ENCODE measurements around the gene SGPP2. TPM values are rescaled to one million over a fixed set of nuclear protein-coding genes. Genes with fewer than 3 reads are reported as not detected.

The SGPP2 gene
- total and polyA plus RNA-seq, 2 donors = 4.4 to 5.4 TPM

GRCh38 chr2:222423186-222423585 is 1.2 kb upstream of the SGPP2 start:
- H3K36me3 ChIP-seq (ENCODE audit: control insufficient read depth in 2 of 2, insufficient read depth in 2 of 2, low read length in 1 of 2) = no peaks in the 10 kb centered on the region
- no peak for DNase-seq (ENCODE audit: low read depth in 6 of 9, low spot score in 9 of 9)
- H3K27me3 ChIP-seq (ENCODE audit: control insufficient read depth in 2 of 2, insufficient read depth in 1 of 2, low read length in 1 of 2) = peaks cover 34 to 54% of the 10 kb centered on the region in 2 donors
- 67% methylated on average over 3 of the region's 3 CpGs for WGBS
- no peaks in the 10 kb centered on the region for H3K4me1 ChIP-seq (ENCODE audit: control insufficient read depth in 2 of 2, insufficient read depth in 2 of 2, low read length in 2 of 2)
- peaks cover 0 to 4% of the 10 kb centered on the region in 2 donors for H3K9me3 ChIP-seq (ENCODE audit: control insufficient read depth in 2 of 2, insufficient read depth in 1 of 2, low read length in 1 of 2)
- H3K27ac ChIP-seq (ENCODE audit: low read depth in 1 of 2, low read length in 1 of 2) = peak overlapping the region in 1 of 2 donors; percentile 2
- no peak overlapping the region for H3K4me3 ChIP-seq (ENCODE audit: low read length in 2 of 2)

GRCh38 chr2:222423632-222424275 is 589 bp upstream of the SGPP2 start:
- Histone ChIP-seq H3K4me3 (ENCODE audit: low read length in 2 of 2) (peak overlapping the region; percentile 24 to 35), H3K27me3 (ENCODE audit: control insufficient read depth in 2 of 2, insufficient read depth in 1 of 2, low read length in 1 of 2) (peaks cover 34 to 54% of the 10 kb centered on the region in 2 donors), H3K9me3 (ENCODE audit: control insufficient read depth in 2 of 2, insufficient read depth in 1 of 2, low read length in 1 of 2) (peaks cover 0 to 4% of the 10 kb centered on the region in 2 donors), H3K4me1 (ENCODE audit: control insufficient read depth in 2 of 2, insufficient read depth in 2 of 2, low read length in 2 of 2) (no peaks in the 10 kb centered on the region), H3K36me3 (ENCODE audit: control insufficient read depth in 2 of 2, insufficient read depth in 2 of 2, low read length in 1 of 2) (no peaks in the 10 kb centered on the region), H3K27ac (ENCODE audit: low read depth in 1 of 2, low read length in 1 of 2) (peak overlapping the region; percentile 36 to 57)
- WGBS = 16% methylated on average over 23 of the region's 23 CpGs
- peak in 2 of 9 donors; percentile 3 to 36 for DNase-seq (ENCODE audit: low read depth in 6 of 9, low spot score in 9 of 9)

GRCh38 chr2:222424729-222425671 is 657 bp downstream of the SGPP2 start:
- peaks cover 34 to 54% of the 10 kb centered on the region in 2 donors for H3K27me3 ChIP-seq (ENCODE audit: control insufficient read depth in 2 of 2, insufficient read depth in 1 of 2, low read length in 1 of 2)
- WGBS = 3% methylated on average over 74 of the region's 74 CpGs

GRCh38 chr2:222427646-222428301 is 3.4 kb downstream of the SGPP2 start:
- Histone ChIP-seq H3K27me3 (ENCODE audit: control insufficient read depth in 2 of 2, insufficient read depth in 1 of 2, low read length in 1 of 2) (peaks cover 32 to 41% of the 10 kb centered on the region in 2 donors), H3K36me3 (ENCODE audit: control insufficient read depth in 2 of 2, insufficient read depth in 2 of 2, low read length in 1 of 2) (no peaks in the 10 kb centered on the region), H3K4me3 (ENCODE audit: low read length in 2 of 2) (no peak overlapping the region), H3K9me3 (ENCODE audit: control insufficient read depth in 2 of 2, insufficient read depth in 1 of 2, low read length in 1 of 2) (peaks cover 0 to 4% of the 10 kb centered on the region in 2 donors), H3K4me1 (ENCODE audit: control insufficient read depth in 2 of 2, insufficient read depth in 2 of 2, low read length in 2 of 2) (no peaks in the 10 kb centered on the region), H3K27ac (ENCODE audit: low read depth in 1 of 2, low read length in 1 of 2) (no peak overlapping the region)
- no peak for DNase-seq (ENCODE audit: low read depth in 6 of 9, low spot score in 9 of 9)
- WGBS = 65% methylated on average over 3 of the region's 3 CpGs

More at GRCh38 chr2:222424729-222425671, 657 bp downstream of the SGPP2 start:
- DNase-seq (ENCODE audit: low read depth in 6 of 9, low spot score in 9 of 9) = no peak
- Histone ChIP-seq H3K4me3 (ENCODE audit: low read length in 2 of 2) (peak overlapping the region; percentile 18 to 35), H3K4me1 (ENCODE audit: control insufficient read depth in 2 of 2, insufficient read depth in 2 of 2, low read length in 2 of 2) (no peaks in the 10 kb centered on the region), H3K9me3 (ENCODE audit: control insufficient read depth in 2 of 2, insufficient read depth in 1 of 2, low read length in 1 of 2) (peaks cover 0 to 4% of the 10 kb centered on the region in 2 donors), H3K27ac (ENCODE audit: low read depth in 1 of 2, low read length in 1 of 2) (peak overlapping the region; percentile 24 to 74), H3K36me3 (ENCODE audit: control insufficient read depth in 2 of 2, insufficient read depth in 2 of 2, low read length in 1 of 2) (no peaks in the 10 kb centered on the region)

- Histone ChIP-seq H3K4me1 (ENCODE audit: control insufficient read depth in 2 of 2, insufficient read depth in 2 of 2, low read length in 2 of 2) (no peaks in the 10 kb centered on the region), H3K27ac (ENCODE audit: low read depth in 1 of 2, low read length in 1 of 2) (no peak overlapping the region), H3K9me3 (ENCODE audit: control insufficient read depth in 2 of 2, insufficient read depth in 1 of 2, low read length in 1 of 2) (peaks cover 0 to 4% of the 10 kb centered on the region in 2 donors), H3K4me3 (ENCODE audit: low read length in 2 of 2) (no peak overlapping the region), H3K27me3 (ENCODE audit: control insufficient read depth in 2 of 2, insufficient read depth in 1 of 2, low read length in 1 of 2) (peaks cover 11 to 19% of the 10 kb centered on the region in 2 donors), H3K36me3 (ENCODE audit: control insufficient read depth in 2 of 2, insufficient read depth in 2 of 2, low read length in 1 of 2) (no peaks in the 10 kb centered on the region)
- no peak for DNase-seq (ENCODE audit: low read depth in 6 of 9, low spot score in 9 of 9)
- 94% methylated on average over 3 of the region's 3 CpGs for WGBS
Measured at GRCh38 chr2:222430071-222430470, 5.7 kb downstream of the SGPP2 start.

GRCh38 chr2:222430681-222431080 is 6.3 kb downstream of the SGPP2 start:
- Histone ChIP-seq H3K27me3 (ENCODE audit: control insufficient read depth in 2 of 2, insufficient read depth in 1 of 2, low read length in 1 of 2) (peaks cover 5 to 13% of the 10 kb centered on the region in 2 donors), H3K4me1 (ENCODE audit: control insufficient read depth in 2 of 2, insufficient read depth in 2 of 2, low read length in 2 of 2) (no peaks in the 10 kb centered on the region), H3K4me3 (ENCODE audit: low read length in 2 of 2) (no peak overlapping the region), H3K27ac (ENCODE audit: low read depth in 1 of 2, low read length in 1 of 2) (no peak overlapping the region), H3K36me3 (ENCODE audit: control insufficient read depth in 2 of 2, insufficient read depth in 2 of 2, low read length in 1 of 2) (no peaks in the 10 kb centered on the region), H3K9me3 (ENCODE audit: control insufficient read depth in 2 of 2, insufficient read depth in 1 of 2, low read length in 1 of 2) (no peaks in the 10 kb centered on the region)
- DNase-seq (ENCODE audit: low read depth in 6 of 9, low spot score in 9 of 9) = no peak

- Histone ChIP-seq H3K4me3 (ENCODE audit: low read length in 2 of 2) (no peak overlapping the region), H3K4me1 (ENCODE audit: control insufficient read depth in 2 of 2, insufficient read depth in 2 of 2, low read length in 2 of 2) (no peaks in the 10 kb centered on the region), H3K9me3 (ENCODE audit: control insufficient read depth in 2 of 2, insufficient read depth in 1 of 2, low read length in 1 of 2) (no peaks in the 10 kb centered on the region), H3K27ac (ENCODE audit: low read depth in 1 of 2, low read length in 1 of 2) (no peak overlapping the region), H3K36me3 (ENCODE audit: control insufficient read depth in 2 of 2, insufficient read depth in 2 of 2, low read length in 1 of 2) (no peaks in the 10 kb centered on the region), H3K27me3 (ENCODE audit: control insufficient read depth in 2 of 2, insufficient read depth in 1 of 2, low read length in 1 of 2) (peaks cover 1 to 3% of the 10 kb centered on the region in 2 donors)
- WGBS = 93% methylated on average over 3 of the region's 3 CpGs
- DNase-seq (ENCODE audit: low read depth in 6 of 9, low spot score in 9 of 9) = no peak
Measured at GRCh38 chr2:222431869-222432268, 7.5 kb downstream of the SGPP2 start.

GRCh38 chr2:222433332-222434173 is 9.2 kb downstream of the SGPP2 start:
- Histone ChIP-seq H3K4me1 (ENCODE audit: control insufficient read depth in 2 of 2, insufficient read depth in 2 of 2, low read length in 2 of 2) (no peaks in the 10 kb centered on the region), H3K27ac (ENCODE audit: low read depth in 1 of 2, low read length in 1 of 2) (peak overlapping the region in 1 of 2 donors; percentile 12), H3K9me3 (ENCODE audit: control insufficient read depth in 2 of 2, insufficient read depth in 1 of 2, low read length in 1 of 2) (no peaks in the 10 kb centered on the region), H3K4me3 (ENCODE audit: low read length in 2 of 2) (no peak overlapping the region), H3K27me3 (ENCODE audit: control insufficient read depth in 2 of 2, insufficient read depth in 1 of 2, low read length in 1 of 2) (no peaks in the 10 kb centered on the region), H3K36me3 (ENCODE audit: control insufficient read depth in 2 of 2, insufficient read depth in 2 of 2, low read length in 1 of 2) (no peaks in the 10 kb centered on the region)
- no peak for DNase-seq (ENCODE audit: low read depth in 6 of 9, low spot score in 9 of 9)
- WGBS = 86% methylated on average over 9 of the region's 9 CpGs
